NOMO-1 treated with dmso at 0.1 percent for 144 hours (cell line): ENCODE measurements around the gene TMC1.

ENCODE experiments used
- DNase-seq: peaks from one replicate; lab custom pipeline; 2025; ENCODE audit not compliant: unreplicated experiment; lab: John Stamatoyannopoulos, UW

The TMC1 gene

GRCh38 chr9:72600671-72601070 is 79.3 kb downstream of the TMC1 start:
- DNase-seq = no peak

DNA sequence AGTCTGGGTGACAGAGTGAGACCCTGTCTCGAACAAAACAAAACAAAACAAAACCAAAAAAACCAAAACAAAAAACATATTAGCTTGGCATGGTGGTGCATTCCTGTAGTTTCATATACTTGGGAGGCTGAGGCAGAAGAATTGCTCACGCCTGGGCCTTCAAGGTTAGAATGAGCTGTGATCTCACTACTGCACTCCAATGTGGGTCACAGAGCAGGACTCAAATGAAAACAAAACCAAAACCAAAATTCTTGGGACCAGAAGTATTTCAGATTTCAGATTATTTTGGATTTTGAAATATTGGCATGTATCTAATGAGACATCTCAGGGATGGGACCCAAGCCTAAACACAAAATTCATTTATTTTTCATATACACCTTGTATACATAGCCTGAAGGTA is 80.2 kb downstream of the TMC1 start:
- DNase-seq = no peak

DNA sequence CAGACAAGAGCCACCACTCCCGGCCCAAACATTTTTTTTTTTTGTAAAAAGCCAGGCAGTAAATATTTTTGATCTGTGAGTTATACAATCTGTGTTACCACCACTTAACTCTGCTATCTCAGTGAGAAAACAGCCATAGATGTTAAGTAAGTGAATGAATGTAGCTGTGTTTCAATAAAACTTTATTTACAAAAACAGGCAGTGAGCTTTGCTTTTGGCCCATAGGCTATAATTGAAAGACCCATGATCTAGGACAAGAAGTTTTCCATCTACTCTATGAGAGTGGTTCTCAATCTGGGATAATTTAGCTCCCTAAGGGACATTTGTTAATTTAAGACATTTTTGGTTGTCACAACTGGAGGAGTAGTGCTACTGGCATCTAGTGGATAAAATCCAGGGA is 91.0 kb downstream of the TMC1 start:
- no peak for DNase-seq

DNA sequence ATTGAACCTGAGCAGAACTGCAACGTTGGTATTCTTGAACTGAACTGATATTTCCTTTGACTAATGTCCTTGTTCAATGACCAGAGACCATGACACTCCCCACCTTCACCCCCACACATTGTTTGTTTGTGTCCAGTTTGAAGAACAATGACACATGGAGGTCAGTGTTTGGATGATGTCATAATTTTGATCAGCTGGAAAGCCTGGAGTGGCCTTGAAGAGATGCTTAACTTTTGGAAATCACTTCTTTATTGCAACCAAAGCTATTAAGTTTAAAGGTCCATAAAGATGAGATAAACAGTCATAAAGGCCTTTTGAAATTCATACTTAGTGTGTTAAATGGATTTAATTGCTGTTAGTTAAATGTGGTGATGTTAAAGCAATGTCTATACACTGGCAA is 92.7 kb downstream of the TMC1 start:
- DNase-seq = no peak

DNA sequence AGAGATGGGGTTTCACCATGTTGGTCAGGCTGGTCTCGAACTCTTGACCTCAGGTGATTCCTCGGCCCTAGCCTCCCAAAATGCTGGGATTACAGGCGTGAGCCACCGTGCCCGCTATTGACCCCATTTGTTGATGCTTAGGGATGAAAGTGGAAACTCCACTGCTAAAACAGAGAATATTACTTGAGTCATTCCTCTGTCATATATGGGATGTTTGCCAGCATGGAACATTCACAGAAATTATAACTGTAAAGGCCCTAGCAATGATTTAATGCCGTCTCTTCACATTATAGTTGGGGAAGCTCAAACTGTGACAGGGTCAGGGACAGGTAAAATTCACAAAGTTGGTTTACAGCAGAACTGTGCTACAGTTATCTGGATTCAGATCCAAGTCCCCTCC is 94.5 kb downstream of the TMC1 start:
- no peak for DNase-seq

GRCh38 chr9:72618811-72619210 is 97.4 kb downstream of the TMC1 start:
- DNase-seq = no peak

- no peak for DNase-seq
Observed at GRCh38 chr9:72622186-72622585, 100.8 kb downstream of the TMC1 start.

- DNase-seq = no peak
Observed at GRCh38 chr9:72623156-72623555, 101.7 kb downstream of the TMC1 start.

- no peak for DNase-seq
Observed at GRCh38 chr9:72627147-72627546, 105.7 kb downstream of the TMC1 start.

GRCh38 chr9:72627956-72628540 is 106.6 kb downstream of the TMC1 start:
- DNase-seq = no peak

- DNase-seq = no peak
Observed at GRCh38 chr9:72633966-72634365, 112.6 kb downstream of the TMC1 start.

DNA sequence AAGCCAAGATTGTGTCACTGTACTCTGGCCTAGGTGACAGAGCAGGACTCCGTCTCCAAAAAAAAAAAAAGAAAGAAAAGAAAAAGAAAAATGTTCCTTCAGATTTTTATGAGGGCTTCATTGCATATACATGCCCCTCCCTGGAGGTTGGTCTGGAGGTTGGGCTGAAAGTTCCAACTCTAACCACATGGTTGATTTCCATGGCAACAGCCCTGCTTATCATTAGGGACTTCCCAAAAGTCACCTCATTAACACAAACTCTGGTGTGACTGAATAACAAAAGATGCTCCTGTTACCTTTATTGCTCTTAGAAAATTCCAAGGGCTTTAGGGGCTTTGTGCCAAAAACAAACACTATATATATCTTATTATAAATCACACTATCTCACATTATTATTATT is 113.8 kb downstream of the TMC1 start:
- no peak for DNase-seq

DNA sequence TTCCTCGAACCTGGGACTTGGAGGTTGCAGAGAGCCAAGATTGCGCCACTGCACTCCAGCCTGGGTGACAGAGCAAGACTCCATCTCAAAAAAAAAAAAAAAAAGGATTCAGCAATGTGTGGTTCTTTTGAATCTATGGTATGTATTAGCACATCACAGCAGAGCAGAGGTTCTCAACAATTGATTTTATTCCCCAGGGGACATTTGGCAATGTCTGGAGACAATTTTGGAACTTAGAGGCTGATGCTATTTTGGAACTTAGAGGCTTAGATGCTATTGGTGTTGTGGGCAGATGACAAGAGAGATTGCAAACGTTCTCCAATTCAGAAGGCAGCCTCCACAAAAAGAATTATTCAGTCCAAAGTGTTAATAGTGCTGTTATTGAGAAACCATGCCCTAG is 115.2 kb downstream of the TMC1 start:
- no peak for DNase-seq

DNA sequence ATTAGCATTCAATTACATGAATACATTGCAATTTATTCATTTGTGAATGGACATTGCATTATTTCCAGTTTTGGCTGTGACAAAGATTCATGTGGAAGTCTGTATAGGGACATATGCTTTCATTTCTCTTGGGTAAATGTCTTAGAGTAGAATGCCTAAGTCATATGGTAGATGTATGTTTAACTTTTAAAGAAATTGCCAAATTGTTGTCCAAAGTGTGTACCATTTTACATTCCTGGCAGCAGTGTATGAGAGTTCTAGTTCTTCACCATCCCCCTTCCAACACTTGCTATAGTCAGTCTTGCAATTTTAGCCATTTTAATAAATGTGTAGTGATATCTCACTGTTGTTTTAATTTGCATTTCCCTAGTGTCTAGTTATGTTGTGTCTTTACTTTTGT is 122.2 kb downstream of the TMC1 start:
- DNase-seq = no peak

DNA sequence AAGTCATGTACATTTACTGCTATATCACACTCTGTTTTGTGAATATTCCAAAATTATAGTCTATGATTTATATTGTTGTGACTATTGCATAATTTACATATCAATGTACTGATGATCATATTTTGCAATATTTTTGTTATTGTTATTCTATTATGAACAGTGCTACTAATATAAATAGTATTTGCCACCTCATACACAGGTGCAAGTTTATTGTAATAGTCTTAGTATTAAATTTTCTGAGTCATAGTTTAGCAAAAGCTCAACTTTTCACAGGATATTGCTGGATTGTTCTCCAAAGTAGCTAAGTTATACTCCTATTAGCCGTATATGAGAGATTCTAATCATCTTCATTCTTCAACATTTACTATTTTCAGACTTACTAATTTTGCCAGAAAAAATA is 124.7 kb downstream of the TMC1 start:
- DNase-seq = no peak

- peak; percentile 20 for DNase-seq
Observed at GRCh38 chr9:72648324-72649126, 127.1 kb downstream of the TMC1 start.

DNA sequence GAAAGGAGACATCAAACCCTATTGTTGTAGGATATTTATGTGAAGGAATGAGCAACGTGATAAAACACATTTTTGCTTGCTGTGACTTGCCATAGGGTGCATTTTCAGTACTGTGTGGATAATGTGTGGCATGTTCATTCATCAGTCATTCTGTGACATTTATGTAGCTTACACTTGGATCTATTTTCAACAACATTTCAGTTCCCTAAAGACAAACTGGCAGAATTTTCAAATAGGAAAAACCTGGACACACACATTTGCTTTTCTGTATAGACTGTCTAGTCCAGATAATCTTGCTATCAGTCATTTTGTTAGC is 127.7 kb downstream of the TMC1 start:
- no peak for DNase-seq

GRCh38 chr9:72650206-72650605 is 128.8 kb downstream of the TMC1 start:
- DNase-seq = no peak

GRCh38 chr9:72656021-72656420 is 134.6 kb downstream of the TMC1 start:
- DNase-seq = no peak

- DNase-seq = no peak
Observed at GRCh38 chr9:72657023-72657422, 135.6 kb downstream of the TMC1 start.

- DNase-seq = no peak
Observed at GRCh38 chr9:72658703-72659102, 137.3 kb downstream of the TMC1 start.

- no peak for DNase-seq
Observed at GRCh38 chr9:72661401-72662135, 140.2 kb downstream of the TMC1 start.
